Measurements from ENCODE around the gene PDSS2.

Gene PDSS2

GRCh38 chr6:107246972-107247615, 212.3 kb downstream of the PDSS2 start:
- DNase-seq = no peak

DNA sequence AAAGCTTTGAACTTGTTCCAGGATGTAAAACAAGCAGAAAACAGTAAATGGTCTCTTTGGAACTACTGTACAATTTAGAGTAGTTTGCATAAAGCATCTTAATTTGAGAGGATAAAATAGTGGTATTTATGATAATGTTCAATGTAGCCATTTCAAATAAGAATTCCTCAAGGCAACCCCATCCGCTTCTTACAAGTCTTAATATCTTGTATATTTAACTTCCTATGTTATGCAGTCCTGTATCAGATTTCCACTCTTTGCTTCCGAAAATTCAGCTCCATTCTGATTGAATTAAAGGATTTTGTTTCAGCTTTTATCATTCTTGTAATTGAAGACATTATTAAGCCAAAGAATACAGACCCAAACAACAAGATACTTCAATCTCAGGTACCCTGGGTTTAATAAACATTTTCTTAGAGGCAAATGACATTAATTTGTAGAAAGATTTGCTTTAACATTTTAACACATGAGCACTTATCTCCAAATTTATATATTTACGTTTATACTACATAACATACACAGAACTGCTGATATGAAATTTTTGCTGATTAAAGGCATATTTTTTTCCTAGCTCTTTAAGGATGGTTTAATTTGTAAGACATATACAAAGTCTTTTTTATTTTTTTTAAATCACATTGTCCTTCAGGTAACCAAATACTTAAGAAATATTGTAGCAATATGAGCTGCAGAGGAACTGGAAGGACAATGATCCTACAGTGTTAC, 213.0 kb downstream of the PDSS2 start:
- no peak for DNase-seq

GRCh38 chr6:107244742-107245480, 214.5 kb downstream of the PDSS2 start:
- DNase-seq = no peak

DNA sequence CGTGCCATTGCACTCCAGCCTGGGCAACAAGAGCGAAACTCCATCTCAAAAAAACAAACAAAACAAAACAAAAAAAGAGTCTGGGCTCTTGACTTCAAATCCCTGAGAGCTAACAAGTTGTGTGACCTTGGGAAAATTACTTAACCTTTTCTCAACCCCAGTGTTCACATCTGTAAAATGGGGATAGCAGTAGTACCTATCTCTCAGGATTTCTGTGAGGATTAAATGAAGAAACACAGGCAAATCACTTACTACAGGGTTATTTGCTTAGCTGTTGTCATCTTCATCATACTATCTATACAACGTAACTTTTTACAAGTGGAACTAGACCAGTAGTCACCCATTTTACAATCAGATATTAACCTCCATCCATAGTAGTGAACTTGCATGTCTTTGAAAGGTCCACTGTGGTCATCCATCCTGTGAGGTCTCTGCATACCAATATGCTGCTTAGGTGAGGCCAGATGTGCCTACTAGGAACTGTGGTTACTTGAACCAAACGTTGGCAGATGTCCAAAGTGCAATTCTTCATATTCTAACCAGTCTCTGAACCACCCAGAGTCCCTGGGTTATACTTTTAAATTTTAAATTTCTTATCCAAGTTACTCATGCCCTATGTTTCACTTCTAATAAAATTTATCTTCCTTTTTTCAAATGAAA, 215.2 kb downstream of the PDSS2 start:
- no peak for DNase-seq

DNA sequence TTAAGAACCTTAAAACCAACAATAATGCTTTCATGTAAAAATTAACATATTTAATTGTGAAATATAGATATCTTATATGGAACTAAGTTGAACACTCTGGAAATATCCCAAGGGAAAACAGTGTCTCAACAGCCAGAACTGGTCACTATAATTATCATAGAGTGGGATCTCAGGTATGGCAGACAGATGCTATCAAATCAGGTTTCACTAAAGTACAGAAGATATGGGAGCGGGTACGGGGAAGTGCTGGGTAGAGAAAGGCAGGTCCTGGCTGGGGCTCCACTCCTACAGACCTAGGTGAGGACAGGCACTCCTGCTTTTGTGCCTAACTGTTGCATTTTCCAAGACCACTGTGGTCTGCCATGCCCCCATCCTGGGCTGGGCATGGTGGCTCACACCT, 215.9 kb downstream of the PDSS2 start:
- no peak for DNase-seq

- no peak for DNase-seq
Measured at GRCh38 chr6:107237992-107238660, 221.2 kb downstream of the PDSS2 start.

DNA sequence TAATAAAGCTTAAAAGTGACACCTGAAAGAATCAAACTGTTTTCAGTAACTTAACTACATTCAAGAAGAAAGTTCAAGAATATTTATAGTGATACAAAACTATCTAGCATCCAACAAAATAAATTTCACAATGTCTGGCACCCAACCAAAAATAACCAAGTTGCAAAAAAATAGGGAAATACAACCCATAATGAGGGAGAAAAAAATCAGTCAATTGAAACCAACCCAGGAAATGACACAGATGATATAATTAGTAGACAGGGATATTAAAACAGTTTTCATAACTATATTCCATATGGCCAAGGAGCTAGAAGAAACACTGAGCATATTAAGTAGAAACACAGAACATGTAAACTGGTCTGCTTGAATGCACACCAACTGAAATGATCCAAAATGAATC, 223.9 kb downstream of the PDSS2 start:
- no peak for DNase-seq

- no peak for DNase-seq
Measured at GRCh38 chr6:107235007-107235406, 224.4 kb downstream of the PDSS2 start.

DNA sequence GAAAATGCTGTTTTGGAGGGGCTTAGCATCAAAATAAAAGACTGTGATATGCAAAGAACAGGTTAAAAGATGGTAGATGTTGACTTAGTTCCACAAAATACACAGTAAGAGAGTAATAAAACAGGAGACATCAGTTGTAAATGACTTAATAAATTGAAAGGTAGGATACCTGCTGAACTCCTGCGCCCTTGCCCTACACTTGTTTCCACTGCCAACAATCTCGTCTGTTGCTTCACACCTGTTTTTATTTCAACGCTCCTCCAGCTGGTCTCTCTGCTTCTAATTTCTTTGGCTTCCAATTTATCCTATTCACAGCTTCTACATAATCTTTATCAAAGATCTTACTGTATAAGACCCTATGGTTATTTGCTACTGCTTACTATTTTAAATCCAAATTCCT, 228.1 kb downstream of the PDSS2 start:
- no peak for DNase-seq

GRCh38 chr6:107230448-107230847, 228.9 kb downstream of the PDSS2 start:
- no peak for DNase-seq

- no peak for DNase-seq
Measured at GRCh38 chr6:107230024-107230423, 229.3 kb downstream of the PDSS2 start.

- DNase-seq = no peak
Measured at GRCh38 chr6:107228754-107229153, 230.6 kb downstream of the PDSS2 start.

GRCh38 chr6:107221519-107221918, 237.8 kb downstream of the PDSS2 start:
- DNase-seq = no peak

GRCh38 chr6:107219851-107220250, 239.5 kb downstream of the PDSS2 start:
- DNase-seq = no peak

- DNase-seq = no peak
Measured at GRCh38 chr6:107218142-107218541, 241.2 kb downstream of the PDSS2 start.

GRCh38 chr6:107217248-107217647, 242.1 kb downstream of the PDSS2 start:
- DNase-seq = no peak

DNA sequence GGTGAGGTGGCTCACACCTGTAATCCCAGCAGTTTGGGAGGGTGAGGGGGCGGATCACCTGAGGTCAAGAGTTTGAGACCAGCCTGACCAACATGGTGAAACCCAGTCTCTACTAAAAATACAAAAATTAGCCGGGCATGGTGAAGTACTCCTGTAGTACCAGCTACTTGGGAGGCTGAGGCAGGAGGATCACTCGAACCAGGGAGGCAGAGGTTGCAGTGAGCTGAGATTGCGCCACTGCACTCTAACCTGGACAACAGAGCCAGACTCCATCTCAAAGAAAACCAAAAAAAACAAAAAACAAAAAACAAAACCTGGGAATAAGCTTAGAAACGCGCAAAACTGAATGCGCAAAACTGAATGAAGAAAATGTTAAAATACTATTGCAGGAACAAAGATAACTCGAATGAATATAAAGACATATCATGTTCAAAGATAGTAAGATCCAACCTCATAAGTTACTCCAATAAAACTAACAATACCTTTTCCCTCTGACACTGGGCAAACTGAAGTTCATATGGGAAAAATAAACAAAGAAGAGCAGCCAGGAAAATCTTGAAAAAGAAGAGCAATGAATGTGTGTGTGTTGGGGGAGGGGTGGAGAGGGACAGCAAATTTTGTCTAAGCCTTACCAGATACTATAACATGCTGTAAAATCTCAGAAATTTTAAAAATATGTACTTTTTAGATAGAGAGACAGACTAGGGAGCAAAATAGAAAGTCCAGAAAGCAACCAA, 243.0 kb downstream of the PDSS2 start:
- DNase-seq = no peak

GRCh38 chr6:107215334-107215733, 244.0 kb downstream of the PDSS2 start:
- no peak for DNase-seq

DNA sequence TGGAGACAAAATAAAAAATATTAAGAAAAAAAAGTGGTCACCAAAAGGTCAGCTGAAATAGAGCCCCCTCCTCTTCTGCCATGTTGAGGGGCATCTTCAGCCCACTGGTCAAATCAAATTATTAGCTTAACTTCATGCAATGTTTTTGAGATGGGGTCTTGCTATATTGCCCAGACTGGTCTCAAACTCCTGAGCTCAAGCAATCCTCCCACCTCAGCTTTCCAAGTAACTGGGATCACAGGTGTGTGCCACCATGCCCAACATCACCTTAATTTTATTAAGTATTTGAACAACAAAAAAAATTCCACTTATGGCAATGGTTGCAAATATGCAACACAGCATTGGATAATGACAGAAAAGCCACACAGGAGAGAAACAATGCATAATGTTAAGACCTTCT, 244.7 kb downstream of the PDSS2 start:
- no peak for DNase-seq

GRCh38 chr6:107209406-107210305, 249.7 kb downstream of the PDSS2 start:
- no peak for DNase-seq

DNA sequence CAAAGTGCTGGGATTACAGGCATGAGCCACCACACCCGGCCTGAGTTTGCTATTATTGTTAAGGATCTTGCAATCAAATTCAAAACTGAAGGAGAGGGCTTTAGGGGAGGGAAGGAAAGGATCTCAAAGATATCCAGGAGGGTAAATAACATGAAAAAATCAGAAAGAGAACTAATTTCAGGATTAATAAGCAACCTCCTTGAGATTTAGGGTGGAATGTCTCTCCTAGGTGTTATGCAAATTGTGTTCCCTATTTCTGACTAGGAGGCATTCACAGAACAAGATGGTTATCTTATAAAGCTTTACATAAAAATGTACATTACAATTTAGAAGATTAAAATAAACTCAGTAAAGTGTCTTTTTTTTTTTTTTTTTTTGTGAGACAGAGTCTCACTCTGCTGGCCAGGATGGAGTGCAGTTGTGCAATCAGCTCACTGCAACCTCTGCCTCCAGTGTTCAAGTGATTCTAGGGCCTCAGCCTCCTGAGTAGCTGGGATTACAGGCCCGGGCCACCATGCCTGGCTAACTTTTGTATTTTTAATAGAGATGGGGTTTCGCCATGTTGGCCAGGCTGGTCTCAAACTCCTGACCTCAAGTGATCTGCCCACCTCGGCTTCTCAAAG, 252.0 kb downstream of the PDSS2 start:
- no peak for DNase-seq

Measured in NCI-H187 treated with DMSO at 0.1 percent for 48 hours (cell line).